Astrocyte (in vitro differentiated cells and primary cell): ENCODE results near the gene XPC. TPM values are rescaled to one million over a fixed set of nuclear protein-coding genes. Genes with fewer than 3 reads are reported as not detected.
A peak's percentile ranks its signal among the peaks of the same experiment; 100 is the strongest.

ENCODE experiments used
- DNase-seq: peaks from one replicate; pipeline ENCODE4 v3.0.0-alpha.2; 2010; ENCODE audit warnings: low read depth
- FAIRE-seq: peaks from 2 replicates; lab custom pipeline; 2011; peaks lifted over from hg19 to GRCh38; lab: Jason Lieb, UNC
- H2AFZ ChIP-seq: 2 replicates; pipeline ENCODE4 v1.6.0; 2012; ENCODE audit warnings: low read depth, low read length, inconsistent platforms
- H3K27ac ChIP-seq: 2 replicates; pipeline ENCODE4 v1.5.1; 2011; ENCODE audit warnings: low read depth, low read length, inconsistent platforms
- H3K27me3 ChIP-seq: 2 replicates; pipeline ENCODE4 v1.6.0; 2011; ENCODE audit warnings: low read length, inconsistent platforms; ENCODE audit not compliant: insufficient read depth
- H3K36me3 ChIP-seq: 2 replicates; pipeline ENCODE4 v1.5.1; 2011; ENCODE audit warnings: low read length, inconsistent platforms; ENCODE audit not compliant: insufficient read depth
- H3K4me1 ChIP-seq: 2 replicates; pipeline ENCODE4 v1.5.1; 2011; ENCODE audit warnings: low read length, inconsistent platforms; ENCODE audit not compliant: insufficient read depth
- H3K4me2 ChIP-seq: 2 replicates; pipeline ENCODE4 v1.6.0; 2012; ENCODE audit warnings: low read length, inconsistent platforms
- H3K4me3 ChIP-seq: 2 replicates; pipeline ENCODE4 v1.5.1; 2011; ENCODE audit warnings: low read depth, mild to moderate bottlenecking, low read length, inconsistent platforms; ENCODE audit not compliant: insufficient read depth
- H3K79me2 ChIP-seq: 2 replicates; pipeline ENCODE4 v1.6.0; 2012; ENCODE audit warnings: mild to moderate bottlenecking, low read length, inconsistent platforms; ENCODE audit not compliant: insufficient read depth
- H3K9ac ChIP-seq: 2 replicates; pipeline ENCODE4 v1.6.0; 2012; ENCODE audit warnings: mild to moderate bottlenecking, low read length, inconsistent platforms
- H3K9me3 ChIP-seq: 2 replicates; pipeline ENCODE4 v1.5.1; 2012; ENCODE audit warnings: low read depth, mild to moderate bottlenecking, low read length, inconsistent platforms; ENCODE audit not compliant: insufficient read depth
- H4K20me1 ChIP-seq: 2 replicates; pipeline ENCODE4 v1.6.0; 2012; ENCODE audit warnings: low read length, inconsistent platforms; ENCODE audit not compliant: insufficient read depth
- H3K27ac Mint-ChIP-seq: one replicate; pipeline ENCODE4 v1.8.0; 2021; ENCODE audit warnings: mild to moderate bottlenecking, mixed read lengths; ENCODE audit not compliant: unreplicated experiment
- H3K27me3 Mint-ChIP-seq: one replicate; pipeline ENCODE4 v1.8.0; 2021; ENCODE audit warnings: low read depth, mixed read lengths; ENCODE audit not compliant: unreplicated experiment
- H3K36me3 Mint-ChIP-seq: one replicate; pipeline ENCODE4 v1.8.0; 2021; ENCODE audit warnings: low read depth, mixed read lengths; ENCODE audit not compliant: unreplicated experiment
- H3K4me1 Mint-ChIP-seq: one replicate; pipeline ENCODE4 v1.8.0; 2021; ENCODE audit warnings: low read depth, mixed read lengths; ENCODE audit not compliant: unreplicated experiment
- H3K4me3 Mint-ChIP-seq: one replicate; pipeline ENCODE4 v1.8.0; 2021; ENCODE audit warnings: mild to moderate bottlenecking, moderate library complexity, mixed read lengths; ENCODE audit not compliant: unreplicated experiment
- H3K9me3 Mint-ChIP-seq: one replicate; pipeline ENCODE4 v1.8.0; 2021; ENCODE audit warnings: mild to moderate bottlenecking, mixed read lengths; ENCODE audit not compliant: unreplicated experiment
- EZH2 ChIP-seq: IDR thresholded peaks from 2 replicates; pipeline ENCODE4 v1.6.1; 2012; ENCODE audit warnings: mild to moderate bottlenecking, low read length, inconsistent platforms; ENCODE audit not compliant: insufficient read depth
- total RNA-seq: library from RNA; stranded (reverse); gene quantifications from 2 replicates; pipeline ENCODE4 v1.2.1, GENCODE V29; 2021
- TF ChIP-seq, protein P1 (sequence below): IDR thresholded peaks from 2 replicates; pipeline ENCODE4 v1.5.1; 2011; ENCODE audit warnings: low read depth, mild to moderate bottlenecking, inconsistent platforms, low read length, moderate library complexity; ENCODE audit not compliant: insufficient read depth

XPC gene
- total RNA-seq, 1 donor from 2014 or later: 33.6 TPM

DNA sequence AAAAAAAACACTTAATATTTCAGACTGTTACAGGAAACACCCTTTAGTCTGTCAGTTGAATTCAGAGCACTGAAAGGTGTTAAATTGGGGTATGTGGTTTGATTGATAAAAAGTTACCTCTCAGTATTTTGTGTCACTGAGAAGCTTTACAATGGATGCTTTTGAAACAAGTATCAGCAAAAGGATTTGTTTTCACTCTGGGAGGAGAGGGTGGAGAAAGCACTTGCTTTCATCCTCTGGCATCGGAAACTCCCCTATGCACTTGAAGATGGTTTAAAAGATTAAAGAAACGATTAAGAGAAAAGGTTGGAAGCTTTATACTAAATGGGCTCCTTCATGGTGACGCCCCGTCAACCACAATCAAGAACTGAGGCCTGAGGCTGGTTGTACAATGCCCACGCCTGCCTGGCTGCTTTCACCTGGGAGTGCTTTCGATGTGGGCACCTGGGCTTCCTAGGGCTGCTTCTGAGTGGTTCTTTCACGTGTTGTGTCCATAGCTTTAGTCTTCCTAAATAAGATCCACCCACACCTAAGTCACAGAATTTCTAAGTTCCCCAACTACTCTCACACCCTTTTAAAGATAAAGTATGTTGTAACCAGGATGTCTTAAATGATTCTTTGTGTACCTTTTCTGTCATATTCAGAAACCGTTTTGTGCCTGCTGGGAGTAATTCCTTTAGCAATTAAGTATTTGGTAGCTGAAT is 35.7 kb downstream of the XPC start:
- no peak overlapping the region for H2AFZ ChIP-seq
- no peaks in the 10 kb centered on the region for H3K79me2 ChIP-seq
- no peaks in the 10 kb centered on the region for H3K9me3 ChIP-seq
- peak overlapping the region; percentile 37 for H3K4me2 ChIP-seq
- Mint-ChIP-seq H3K4me3 (no peak overlapping the region), H3K9me3 (no peaks in the 10 kb centered on the region), H3K27ac (peak overlapping the region; percentile 100), H3K36me3 (peaks cover 22% of the 10 kb centered on the region), H3K4me1 (peaks cover 41% of the 10 kb centered on the region), H3K27me3 (no peaks in the 10 kb centered on the region)
- peak overlapping the region; percentile 91 for H3K9ac ChIP-seq
- peak overlapping the region; percentile 100 for H3K27ac ChIP-seq
- H3K4me3 ChIP-seq: no peak overlapping the region
- H3K27me3 ChIP-seq: no peaks in the 10 kb centered on the region
- peaks cover 3% of the 10 kb centered on the region for H4K20me1 ChIP-seq
- no peak for FAIRE-seq
- H3K4me1 ChIP-seq: peaks cover 30% of the 10 kb centered on the region
- no peak for DNase-seq
- peaks cover 14% of the 10 kb centered on the region for H3K36me3 ChIP-seq
- TF ChIP-seq, protein P1, sequence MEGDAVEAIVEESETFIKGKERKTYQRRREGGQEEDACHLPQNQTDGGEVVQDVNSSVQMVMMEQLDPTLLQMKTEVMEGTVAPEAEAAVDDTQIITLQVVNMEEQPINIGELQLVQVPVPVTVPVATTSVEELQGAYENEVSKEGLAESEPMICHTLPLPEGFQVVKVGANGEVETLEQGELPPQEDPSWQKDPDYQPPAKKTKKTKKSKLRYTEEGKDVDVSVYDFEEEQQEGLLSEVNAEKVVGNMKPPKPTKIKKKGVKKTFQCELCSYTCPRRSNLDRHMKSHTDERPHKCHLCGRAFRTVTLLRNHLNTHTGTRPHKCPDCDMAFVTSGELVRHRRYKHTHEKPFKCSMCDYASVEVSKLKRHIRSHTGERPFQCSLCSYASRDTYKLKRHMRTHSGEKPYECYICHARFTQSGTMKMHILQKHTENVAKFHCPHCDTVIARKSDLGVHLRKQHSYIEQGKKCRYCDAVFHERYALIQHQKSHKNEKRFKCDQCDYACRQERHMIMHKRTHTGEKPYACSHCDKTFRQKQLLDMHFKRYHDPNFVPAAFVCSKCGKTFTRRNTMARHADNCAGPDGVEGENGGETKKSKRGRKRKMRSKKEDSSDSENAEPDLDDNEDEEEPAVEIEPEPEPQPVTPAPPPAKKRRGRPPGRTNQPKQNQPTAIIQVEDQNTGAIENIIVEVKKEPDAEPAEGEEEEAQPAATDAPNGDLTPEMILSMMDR: no peak
- TF ChIP-seq EZH2: no peak

DNA sequence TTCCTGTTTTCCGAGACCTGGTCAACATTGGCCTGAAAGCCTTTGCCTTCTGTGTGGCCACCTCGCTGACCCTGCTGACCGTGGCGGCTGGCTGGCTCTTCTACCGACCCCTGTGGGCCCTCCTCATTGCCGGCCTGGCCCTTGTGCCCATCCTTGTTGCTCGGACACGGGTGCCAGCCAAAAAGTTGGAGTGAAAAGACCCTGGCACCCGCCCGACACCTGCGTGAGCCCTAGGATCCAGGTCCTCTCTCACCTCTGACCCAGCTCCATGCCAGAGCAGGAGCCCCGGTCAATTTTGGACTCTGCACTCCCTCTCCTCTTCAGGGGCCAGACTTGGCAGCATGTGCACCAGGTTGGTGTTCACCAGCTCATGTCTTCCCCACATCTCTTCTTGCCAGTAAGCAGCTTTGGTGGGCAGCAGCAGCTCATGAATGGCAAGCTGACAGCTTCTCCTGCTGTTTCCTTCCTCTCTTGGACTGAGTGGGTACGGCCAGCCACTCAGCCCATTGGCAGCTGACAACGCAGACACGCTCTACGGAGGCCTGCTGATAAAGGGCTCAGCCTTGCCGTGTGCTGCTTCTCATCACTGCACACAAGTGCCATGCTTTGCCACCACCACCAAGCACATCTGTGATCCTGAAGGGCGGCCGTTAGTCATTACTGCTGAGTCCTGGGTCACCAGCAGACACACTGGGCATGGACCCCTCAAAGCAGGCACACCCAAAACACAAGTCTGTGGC is 36.6 kb downstream of the XPC start:
- peaks cover 17% of the 10 kb centered on the region for H3K36me3 ChIP-seq
- H3K4me3 Mint-ChIP-seq: no peak overlapping the region
- H3K4me2 ChIP-seq: no peak overlapping the region
- no peaks in the 10 kb centered on the region for H3K27me3 ChIP-seq
- H3K27ac ChIP-seq: no peak overlapping the region
- no peaks in the 10 kb centered on the region for H3K9me3 ChIP-seq
- H3K4me1 ChIP-seq: peaks cover 30% of the 10 kb centered on the region
- TF ChIP-seq, protein P1: no peak
- no peak for TF ChIP-seq EZH2
- H3K36me3 Mint-ChIP-seq: peaks cover 16% of the 10 kb centered on the region
- H3K27me3 Mint-ChIP-seq: no peaks in the 10 kb centered on the region
- H3K4me3 ChIP-seq: no peak overlapping the region
- peaks cover 41% of the 10 kb centered on the region for H3K4me1 Mint-ChIP-seq
- peaks cover 3% of the 10 kb centered on the region for H4K20me1 ChIP-seq
- FAIRE-seq (no peak), DNase-seq (no peak)
- H3K9ac ChIP-seq: no peak overlapping the region
- no peaks in the 10 kb centered on the region for H3K9me3 Mint-ChIP-seq
- no peak overlapping the region for H3K27ac Mint-ChIP-seq
- no peaks in the 10 kb centered on the region for H3K79me2 ChIP-seq
- no peak overlapping the region for H2AFZ ChIP-seq
